Measurements from ENCODE around the gene RILPL2.

The RILPL2 gene

GRCh38 chr12:123396543-123396942 is 39.9 kb downstream of the RILPL2 start:
- TF ChIP-seq CTCF (conservative IDR thresholded peaks at IDR 0.05) (no peak), ZFX (IDR thresholded peaks at IDR 0.05) (no peak)
- H3K27ac ChIP-seq = peak overlapping the region; percentile 71; the same call in 1 of the 2 replicates

- no peak for TF ChIP-seq ZFX (IDR thresholded peaks at IDR 0.05)
- no peak for TF ChIP-seq CTCF (conservative IDR thresholded peaks at IDR 0.05)
- H3K27ac ChIP-seq = no peak overlapping the region
Measured at GRCh38 chr12:123395236-123395635, 41.2 kb downstream of the RILPL2 start.

- H3K27ac ChIP-seq = no peak overlapping the region
- TF ChIP-seq CTCF (conservative IDR thresholded peaks at IDR 0.05) (no peak), ZFX (IDR thresholded peaks at IDR 0.05) (no peak)
Measured at GRCh38 chr12:123393747-123394146, 42.7 kb downstream of the RILPL2 start.

GRCh38 chr12:123391546-123392343 is 44.7 kb downstream of the RILPL2 start:
- H3K27ac ChIP-seq = no peak overlapping the region
- no peak for TF ChIP-seq ZFX (IDR thresholded peaks at IDR 0.05)
- no peak for TF ChIP-seq CTCF (conservative IDR thresholded peaks at IDR 0.05)

GRCh38 chr12:123390498-123391426 is 45.7 kb downstream of the RILPL2 start:
- TF ChIP-seq ZFX (IDR thresholded peaks at IDR 0.05) (no peak), CTCF (conservative IDR thresholded peaks at IDR 0.05) (no peak)
- peak overlapping the region; percentile 85 for H3K27ac ChIP-seq

- peak overlapping the region; percentile 85 for H3K27ac ChIP-seq
- TF ChIP-seq CTCF (conservative IDR thresholded peaks at IDR 0.05) = no peak
- TF ChIP-seq ZFX (IDR thresholded peaks at IDR 0.05) = peak; percentile 66
Measured at GRCh38 chr12:123389560-123390351, 46.7 kb downstream of the RILPL2 start.

Measured in C4-2B (cell line).